Spinal cord (tissue), 10 donors: Measurements from ENCODE around the gene BAD. TPM values are rescaled to one million over a fixed set of nuclear protein-coding genes. Genes with fewer than 3 reads are reported as not detected.

Experiments
- DNase-seq, 6 donors: peaks; one replicate each; pipeline versions ENCODE4 v3.0.0 to v3.0.0-alpha.2; 2013 to 2015; ENCODE audit warnings: low spot score in 6 of 6, low read depth in 4 of 6
- H3K27ac ChIP-seq: one replicate; pipeline ENCODE4 v1.5.1; 2013; ENCODE audit warnings: low read depth, low read length, control low read depth
- H3K27me3 ChIP-seq: one replicate; pipeline ENCODE4 v1.6.1; 2013; ENCODE audit warnings: low read length; ENCODE audit not compliant: control insufficient read depth, insufficient read depth
- H3K36me3 ChIP-seq: one replicate; pipeline ENCODE4 v1.6.1; 2013; ENCODE audit warnings: low read length; ENCODE audit not compliant: control insufficient read depth, insufficient read depth
- H3K4me1 ChIP-seq: one replicate; pipeline ENCODE4 v1.6.1; 2013; ENCODE audit warnings: low read length; ENCODE audit not compliant: control insufficient read depth, insufficient read depth
- H3K4me3 ChIP-seq: one replicate; pipeline ENCODE4 v1.5.1; 2013; ENCODE audit warnings: low read depth, low read length, control low read depth
- H3K9me3 ChIP-seq: one replicate; pipeline ENCODE4 v1.6.1; 2013; ENCODE audit warnings: low read length; ENCODE audit not compliant: control insufficient read depth, insufficient read depth
- WGBS: methylation state at CpG from one replicate; pipeline ENCODE4 v1.1.5; 2013; ENCODE audit warnings: missing lambda C conversion rate; ENCODE audit not compliant: insufficient coverage; 5-methylcytosine and 5-hydroxymethylcytosine counted together
- polyA plus RNA-seq, 2 donors: library from polyadenylated mRNA; unstranded; fragments of 120-200 nt; gene quantifications; one replicate each; pipeline ENCODE4 v1.2.1, GENCODE V29; 2013; ENCODE audit not compliant: insufficient read length in 2 of 2
- total RNA-seq, 2 donors: library from RNA; depleted of rRNA in 1 of 2; stranded (reverse); fragments of 120-200 nt in 1 of 2; fragments of >200 nt in 1 of 2; gene quantifications; one replicate each; pipeline versions ENCODE4 v1.2.3 to v1.2.4, GENCODE V29; 2013 to 2014
- donor health status: healthy.

The BAD gene
- total and polyA plus RNA-seq, 4 donors = 41.5 to 123 (median 101) TPM

GRCh38 chr11:64281957-64282770 lies 2.3 kb downstream of the BAD start:
- 97% methylated on average over 15 of the region's 22 CpGs for whole genome bisulfite sequencing
- Histone ChIP-seq H3K4me3 (no peak overlapping the region), H3K9me3 (no peaks in the 10 kb centered on the region), H3K27me3 (no peaks in the 10 kb centered on the region), H3K4me1 (peaks cover 28% of the 10 kb centered on the region), H3K36me3 (peaks cover 60% of the 10 kb centered on the region), H3K27ac (no peak overlapping the region)
- no peak for DNase-seq

- 92% methylated on average over 7 of the region's 8 CpGs for WGBS
- H3K27me3 ChIP-seq = no peaks in the 10 kb centered on the region
- H3K36me3 ChIP-seq = peaks cover 79% of the 10 kb centered on the region
- no peaks in the 10 kb centered on the region for H3K9me3 ChIP-seq
- DNase-seq = no peak
- H3K27ac ChIP-seq = no peak overlapping the region
- H3K4me1 ChIP-seq = peaks cover 6% of the 10 kb centered on the region
- no peak overlapping the region for H3K4me3 ChIP-seq
Measured at GRCh38 chr11:64278576-64279190, 5.8 kb downstream of the BAD start.

GRCh38 chr11:64276653-64277431 lies 7.6 kb downstream of the BAD start:
- H3K27ac ChIP-seq = no peak overlapping the region
- H3K27me3 ChIP-seq = no peaks in the 10 kb centered on the region
- no peak for DNase-seq
- H3K9me3 ChIP-seq = no peaks in the 10 kb centered on the region
- peaks cover 66% of the 10 kb centered on the region for H3K36me3 ChIP-seq
- H3K4me3 ChIP-seq = no peak overlapping the region
- 87% methylated on average over 14 of the region's 17 CpGs for WGBS
- peaks cover 8% of the 10 kb centered on the region for H3K4me1 ChIP-seq

GRCh38 chr11:64275841-64276240 lies 8.6 kb downstream of the BAD start:
- no peak for DNase-seq
- no peaks in the 10 kb centered on the region for H3K27me3 ChIP-seq
- H3K36me3 ChIP-seq = peaks cover 61% of the 10 kb centered on the region
- peaks cover 14% of the 10 kb centered on the region for H3K4me1 ChIP-seq
- H3K4me3 ChIP-seq = no peak overlapping the region
- 100% methylated on average over 1 of the region's 2 CpGs for WGBS
- no peaks in the 10 kb centered on the region for H3K9me3 ChIP-seq
- H3K27ac ChIP-seq = no peak overlapping the region

- no peak for DNase-seq
- Histone ChIP-seq H3K36me3 (peaks cover 61% of the 10 kb centered on the region), H3K4me1 (peaks cover 20% of the 10 kb centered on the region), H3K27ac (no peak overlapping the region), H3K4me3 (no peak overlapping the region), H3K9me3 (no peaks in the 10 kb centered on the region), H3K27me3 (no peaks in the 10 kb centered on the region)
- 86% methylated on average over 14 of the region's 15 CpGs for WGBS
Measured at GRCh38 chr11:64275031-64275800, 9.2 kb downstream of the BAD start.

- H3K4me3 ChIP-seq = peak overlapping the region; percentile 57
- no peaks in the 10 kb centered on the region for H3K27me3 ChIP-seq
- H3K27ac ChIP-seq = peak overlapping the region; percentile 98
- WGBS = under 1% methylated on average over 58 of the region's 58 CpGs
- H3K9me3 ChIP-seq = no peaks in the 10 kb centered on the region
- H3K36me3 ChIP-seq = peaks cover 50% of the 10 kb centered on the region
- DNase-seq = peak; percentile 96 to 100 (median 98)
- peaks cover 41% of the 10 kb centered on the region for H3K4me1 ChIP-seq
Measured at GRCh38 chr11:64269540-64270220, 14.8 kb downstream of the BAD start.

GRCh38 chr11:64268893-64269539 lies 15.4 kb downstream of the BAD start:
- no peak for DNase-seq
- Histone ChIP-seq H3K9me3 (no peaks in the 10 kb centered on the region), H3K27me3 (no peaks in the 10 kb centered on the region), H3K27ac (peak overlapping the region; percentile 98), H3K36me3 (peaks cover 54% of the 10 kb centered on the region), H3K4me1 (peaks cover 48% of the 10 kb centered on the region), H3K4me3 (peak overlapping the region; percentile 57)
- WGBS = 2% methylated on average over 34 of the region's 34 CpGs

GRCh38 chr11:64268025-64268892 lies 16.2 kb downstream of the BAD start:
- H3K27ac ChIP-seq = peak overlapping the region; percentile 98
- DNase-seq = peak in 1 of 6 donors; percentile 49
- WGBS = 73% methylated on average over 22 of the region's 23 CpGs
- H3K9me3 ChIP-seq = no peaks in the 10 kb centered on the region
- H3K36me3 ChIP-seq = peaks cover 56% of the 10 kb centered on the region
- H3K4me1 ChIP-seq = peaks cover 50% of the 10 kb centered on the region
- H3K4me3 ChIP-seq = peak overlapping the region; percentile 57
- H3K27me3 ChIP-seq = no peaks in the 10 kb centered on the region
